NCI-H2029 treated with DMSO at 0.1 percent for 48 hours (cell line): ENCODE data around the gene PPIP5K2.

ENCODE experiments used
- DNase-seq: peaks from one replicate; lab custom pipeline; 2025; lab: John Stamatoyannopoulos, UW

The PPIP5K2 gene

GRCh38 chr5:103247118-103247517, 127.0 kb downstream of the PPIP5K2 start:
- no peak for DNase-seq

DNA sequence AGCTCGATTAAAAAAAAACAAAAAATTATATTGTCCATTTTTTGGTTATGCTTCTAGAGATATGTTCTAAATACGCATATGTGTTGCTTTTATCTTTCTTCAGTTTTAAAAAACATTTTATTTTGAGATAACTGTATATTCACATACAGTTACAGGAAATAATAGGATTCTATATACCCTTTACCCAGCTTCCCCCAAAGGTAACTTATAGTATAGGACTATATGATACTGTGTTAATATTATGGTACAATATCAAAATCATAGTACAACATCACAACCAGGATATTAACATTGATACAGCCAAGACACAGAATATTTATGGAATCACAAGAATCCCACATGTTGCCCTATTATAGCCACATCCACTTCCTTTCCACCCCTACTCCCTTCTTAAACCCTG, 129.0 kb downstream of the PPIP5K2 start:
- no peak for DNase-seq

DNA sequence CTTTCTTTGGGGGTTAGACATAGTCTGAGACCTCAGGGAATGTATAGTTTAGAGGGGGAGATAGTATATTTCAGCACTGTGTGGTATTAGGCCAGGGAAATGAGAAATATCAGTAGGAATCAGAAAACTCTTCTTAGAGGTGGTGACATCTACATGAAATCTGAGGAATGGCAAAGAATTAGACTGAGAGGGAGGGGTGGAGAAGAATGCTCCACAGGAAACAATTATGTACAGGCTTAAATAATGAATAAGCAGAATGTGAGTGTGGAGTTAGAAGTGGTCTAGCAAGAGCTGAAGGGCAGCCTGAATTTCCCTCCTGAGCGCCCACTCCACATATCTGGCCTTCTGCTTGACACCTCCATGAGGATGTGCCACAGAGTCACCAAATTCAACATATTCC, 134.8 kb downstream of the PPIP5K2 start:
- no peak for DNase-seq

DNA sequence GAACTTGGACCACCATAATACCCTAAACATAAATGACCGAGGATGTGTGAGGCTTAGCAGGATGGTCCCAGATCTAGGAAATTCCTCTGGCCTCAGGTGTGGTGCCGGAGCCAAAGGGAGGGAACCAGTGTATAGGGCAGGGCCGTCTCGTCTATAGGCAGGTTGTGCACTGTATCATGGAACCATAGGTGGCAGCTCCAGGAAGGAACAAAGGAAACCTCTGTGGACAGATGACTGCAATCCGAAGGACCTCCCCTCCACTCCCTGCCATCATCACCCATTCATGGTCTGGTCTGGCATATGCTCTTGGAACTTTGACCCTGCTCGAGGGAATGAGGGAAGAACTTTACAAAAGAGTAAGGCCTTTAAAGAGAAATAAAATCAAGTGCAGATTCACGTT, 135.6 kb downstream of the PPIP5K2 start:
- DNase-seq: no peak

- DNase-seq: no peak
Observed at GRCh38 chr5:103256178-103256577, 136.1 kb downstream of the PPIP5K2 start.

DNA sequence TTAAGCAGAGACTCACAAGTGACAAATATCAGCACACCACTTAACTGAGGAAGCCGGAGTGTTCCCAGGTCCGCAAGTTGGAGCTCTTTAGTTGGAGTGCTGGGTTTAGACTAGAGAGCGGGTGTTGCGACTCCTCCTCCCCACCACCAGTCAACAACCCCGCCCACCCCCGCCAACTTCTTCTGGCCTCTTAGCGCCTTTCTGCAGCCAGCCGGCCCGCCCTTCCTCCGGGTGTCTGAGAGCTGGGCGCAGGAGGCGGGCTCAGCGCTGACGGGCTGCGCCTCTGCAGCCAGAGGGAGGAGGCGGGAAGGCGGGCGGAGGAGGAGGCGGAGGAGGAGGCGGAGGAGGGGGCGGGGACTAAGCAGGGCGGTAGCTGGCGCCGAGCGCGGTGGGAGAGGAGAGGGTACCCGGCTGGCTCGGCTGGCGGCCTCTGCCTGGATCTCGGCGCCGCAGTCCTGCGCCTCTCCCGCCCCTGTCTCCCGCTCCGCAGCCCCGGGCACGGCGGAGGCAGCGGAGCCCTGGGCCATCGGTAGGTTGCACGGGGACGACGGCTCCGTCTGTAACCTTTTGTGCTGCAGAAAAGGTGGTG, 138.4 kb downstream of the PPIP5K2 start, which contains the start of gene MACIR:
TSS of gene MACIR (plus strand) at position 396 of the 589 bp plus-strand sequence. CDS start 17,157 bp downstream, outside the sequence.
- DNase-seq: peak; percentile 88

DNA sequence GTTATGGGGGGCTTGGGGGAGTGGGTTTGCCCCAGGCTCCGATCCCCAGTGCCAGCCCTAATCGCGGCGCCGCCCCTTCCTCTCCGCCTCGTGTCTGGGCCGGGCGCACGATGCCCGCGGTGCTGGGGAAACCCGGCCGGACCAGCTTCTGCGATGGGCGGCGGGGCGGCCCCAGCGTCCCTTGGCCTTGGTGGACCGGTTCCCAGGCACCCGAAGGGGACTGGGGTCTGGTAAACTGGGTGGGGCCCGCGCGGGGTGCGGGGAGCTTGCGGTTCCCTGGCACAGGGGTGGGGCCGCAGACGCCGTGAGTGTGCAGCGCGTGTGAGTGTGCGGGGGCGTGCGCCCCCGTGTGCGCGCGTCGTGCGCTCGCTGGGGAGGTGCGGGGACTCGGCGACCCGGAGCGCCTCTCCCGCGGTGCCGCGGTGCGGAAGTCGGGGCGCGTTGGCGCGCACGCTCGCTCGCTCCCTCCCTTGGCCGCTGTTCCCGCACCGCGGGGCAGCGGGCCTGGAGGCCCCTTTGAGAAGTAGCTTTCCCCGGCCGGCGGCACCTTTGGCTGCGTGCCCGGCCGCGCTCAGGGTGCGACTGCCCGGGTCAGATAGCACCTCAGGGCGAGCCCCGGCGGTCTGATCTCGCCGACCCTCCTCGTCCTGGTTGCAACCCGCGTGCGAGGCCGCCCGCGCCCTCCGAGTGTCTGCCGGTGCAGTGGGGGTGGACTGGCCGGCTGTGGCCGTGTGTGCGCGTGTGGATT, 139.0 kb downstream of the PPIP5K2 start:
- no peak for DNase-seq

- no peak for DNase-seq
Observed at GRCh38 chr5:103259705-103260355, 139.7 kb downstream of the PPIP5K2 start.

- DNase-seq: no peak
Observed at GRCh38 chr5:103260951-103261350, 140.8 kb downstream of the PPIP5K2 start.
